Parathyroid adenoma (tissue), 2 donors: Measurements from ENCODE around the gene RMI1.
A peak's percentile ranks its signal among the peaks of the same experiment; 100 is the strongest.

ENCODE experiments used
- H2AFZ ChIP-seq: fragments of 300-600 bp; sonication (generic); one replicate; pipeline ENCODE4 v1.7.0; 2017; ENCODE audit warnings: antibody characterized with exemption, mild to moderate bottlenecking
- H3K27ac ChIP-seq: fragments of 300-600 bp; sonication (generic); one replicate; pipeline ENCODE4 v1.7.0; 2017
- H3K27me3 ChIP-seq: fragments of 300-600 bp; sonication (generic); one replicate; pipeline ENCODE4 v1.7.0; 2017; ENCODE audit warnings: low read length; ENCODE audit not compliant: control insufficient read depth, insufficient read depth
- H3K36me3 ChIP-seq: fragments of 300-600 bp; sonication (generic); one replicate; pipeline ENCODE4 v1.7.0; 2017; ENCODE audit warnings: low read length; ENCODE audit not compliant: control insufficient read depth, insufficient read depth
- H3K4me1 ChIP-seq: fragments of 300-600 bp; sonication (generic); one replicate; pipeline ENCODE4 v1.7.0; 2017; ENCODE audit warnings: control low read depth
- H3K4me2 ChIP-seq: fragments of 300-600 bp; sonication (generic); one replicate; pipeline ENCODE4 v1.7.0; 2017; ENCODE audit warnings: low read length
- H3K4me3 ChIP-seq: fragments of 300-600 bp; sonication (generic); one replicate; pipeline ENCODE4 v1.7.0; 2017; ENCODE audit warnings: low read depth, low read length
- H3K79me2 ChIP-seq: fragments of 300-600 bp; sonication (generic); one replicate; pipeline ENCODE4 v1.7.0; 2017; ENCODE audit warnings: control low read depth
- H3K9ac ChIP-seq: fragments of 300-600 bp; sonication (generic); one replicate; pipeline ENCODE4 v1.7.0; 2017; ENCODE audit warnings: mild to moderate bottlenecking
- H3K9me3 ChIP-seq: fragments of 300-600 bp; sonication (generic); one replicate; pipeline ENCODE4 v1.7.0; 2017; ENCODE audit warnings: low read length; ENCODE audit not compliant: control insufficient read depth
- CTCF ChIP-seq: fragments of 300-600 bp; sonication (generic); IDR thresholded peaks from one replicate; pipeline ENCODE4 v1.7.0; 2017; ENCODE audit warnings: antibody characterized with exemption, mild to moderate bottlenecking
- donor health status: primary hyperparathyroidism.

RMI1 gene

GRCh38 chr9:83959061-83959460, 21.5 kb upstream of the RMI1 start:
- no peaks in the 10 kb centered on the region for H3K79me2 ChIP-seq
- H2AFZ ChIP-seq, result no peak overlapping the region
- H3K4me3 ChIP-seq, result no peak overlapping the region
- H3K27ac ChIP-seq, result peak overlapping the region; percentile 80
- H3K36me3 ChIP-seq, result no peaks in the 10 kb centered on the region
- H3K9ac ChIP-seq, result no peak overlapping the region
- peaks cover 5% of the 10 kb centered on the region for H3K4me1 ChIP-seq
- H3K4me2 ChIP-seq, result peak overlapping the region; percentile 38
- no peaks in the 10 kb centered on the region for H3K9me3 ChIP-seq
- TF ChIP-seq CTCF, result no peak
- H3K27me3 ChIP-seq, result no peaks in the 10 kb centered on the region

DNA sequence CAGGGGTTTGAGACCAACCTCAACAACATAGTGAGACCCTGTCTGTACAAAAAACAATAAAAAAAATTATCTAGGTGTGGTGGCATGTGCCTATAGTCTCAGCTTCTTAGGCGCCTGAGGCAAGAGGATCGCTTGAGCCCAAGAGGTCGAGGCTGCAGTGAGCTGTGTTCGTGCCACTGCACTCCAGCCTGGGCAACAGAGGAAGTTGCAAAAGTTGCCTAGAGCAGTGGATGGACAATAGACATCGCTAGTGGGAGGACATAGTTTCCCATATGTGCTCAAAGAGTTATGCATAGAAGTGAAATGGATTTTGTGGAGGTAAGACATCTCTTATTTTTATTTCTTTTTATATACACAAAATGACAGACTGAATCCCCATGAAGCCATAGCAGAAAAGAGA, 19.6 kb upstream of the RMI1 start:
- Histone ChIP-seq H3K9ac (no peak overlapping the region), H3K4me2 (no peak overlapping the region), H3K4me1 (peaks cover 5% of the 10 kb centered on the region), H3K36me3 (no peaks in the 10 kb centered on the region), H2AFZ (no peak overlapping the region), H3K79me2 (no peaks in the 10 kb centered on the region), H3K4me3 (no peak overlapping the region), H3K27ac (no peak overlapping the region), H3K27me3 (no peaks in the 10 kb centered on the region), H3K9me3 (no peaks in the 10 kb centered on the region)
- no peak for TF ChIP-seq CTCF

DNA sequence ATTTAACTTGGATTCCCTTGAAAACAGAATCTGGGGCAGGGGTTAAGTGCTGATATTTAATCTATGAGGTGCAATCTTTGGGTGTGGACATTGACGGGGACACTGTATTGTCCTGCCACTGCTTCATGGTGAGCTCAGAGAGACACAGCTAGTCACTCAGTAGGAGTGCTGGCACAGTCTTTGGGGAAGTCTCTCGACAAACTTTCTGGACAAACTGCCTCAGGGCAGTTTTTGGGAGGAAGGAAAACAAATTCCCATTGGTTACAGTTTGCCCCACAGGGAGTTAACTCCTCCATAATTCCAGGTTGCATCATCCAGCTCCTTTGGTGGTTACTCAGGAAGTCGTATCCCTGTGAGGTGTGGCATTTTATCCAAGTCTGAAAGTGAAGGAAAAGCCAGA, 18.4 kb upstream of the RMI1 start:
- TF ChIP-seq CTCF, result no peak
- Histone ChIP-seq H3K4me3 (no peak overlapping the region), H3K9me3 (no peaks in the 10 kb centered on the region), H3K36me3 (no peaks in the 10 kb centered on the region), H3K4me2 (no peak overlapping the region), H3K9ac (no peak overlapping the region), H3K27me3 (no peaks in the 10 kb centered on the region), H2AFZ (no peak overlapping the region), H3K79me2 (no peaks in the 10 kb centered on the region), H3K27ac (no peak overlapping the region), H3K4me1 (peaks cover 4% of the 10 kb centered on the region)

GRCh38 chr9:83964973-83965349, 15.6 kb upstream of the RMI1 start:
- Histone ChIP-seq H3K4me3 (no peak overlapping the region), H3K9ac (no peak overlapping the region), H3K4me1 (no peaks in the 10 kb centered on the region), H2AFZ (no peak overlapping the region), H3K27me3 (no peaks in the 10 kb centered on the region), H3K4me2 (no peak overlapping the region), H3K9me3 (no peaks in the 10 kb centered on the region), H3K79me2 (no peaks in the 10 kb centered on the region), H3K27ac (no peak overlapping the region), H3K36me3 (no peaks in the 10 kb centered on the region)
- TF ChIP-seq CTCF, result no peak

GRCh38 chr9:83965350-83966208, 15.0 kb upstream of the RMI1 start:
- Histone ChIP-seq H3K4me2 (no peak overlapping the region), H3K9ac (no peak overlapping the region), H3K79me2 (no peaks in the 10 kb centered on the region), H2AFZ (no peak overlapping the region), H3K4me1 (no peaks in the 10 kb centered on the region), H3K27me3 (no peaks in the 10 kb centered on the region), H3K27ac (no peak overlapping the region), H3K9me3 (no peaks in the 10 kb centered on the region), H3K36me3 (no peaks in the 10 kb centered on the region), H3K4me3 (no peak overlapping the region)
- TF ChIP-seq CTCF, result no peak
